HepG2 (cell line): ENCODE measurements around the gene EEFSEC. TPM values are rescaled to one million over a fixed set of nuclear protein-coding genes. Genes with fewer than 3 reads are reported as not detected.

ENCODE experiments used
- MTF2 ChIP-seq: sonication (generic); formaldehyde crosslinking; IDR thresholded peaks from 2 replicates; pipeline ENCODE4 v1.5.0; 2020; ENCODE audit warnings: missing genetic modification reagents, borderline replicate concordance
- NR2F1 ChIP-seq, 2 experiments: fragments of 450-650 bp in 1 of 2; formaldehyde crosslinking in 1 of 2; IDR thresholded peaks; 2 replicates each; pipeline versions ENCODE4 v1.5.0 to v1.6.1; 2016 to 2020; ENCODE audit warnings: mild to moderate bottlenecking in 1 of 2, missing compliant biosample characterization in 1 of 2, missing genetic modification reagents in 1 of 2, moderate library complexity in 1 of 2
- PCBP1 ChIP-seq: fragments of 200-400 bp; formaldehyde crosslinking; IDR thresholded peaks from 2 replicates; pipeline ENCODE4 v1.6.1; 2017; ENCODE audit warnings: mild to moderate bottlenecking, low read depth, low read length, borderline replicate concordance
- SMC3 ChIP-seq: IDR thresholded peaks from 2 replicates; pipeline ENCODE4 v1.6.1; 2011; ENCODE audit warnings: low read length, improper control_type of control experiment
- ZNF547 ChIP-seq: sonication (generic); formaldehyde crosslinking; IDR thresholded peaks from 2 replicates; pipeline ENCODE4 v1.5.1; 2020; ENCODE audit warnings: mild to moderate bottlenecking, missing genetic modification reagents
- ZSCAN9 ChIP-seq: IDR thresholded peaks from 2 replicates; pipeline ENCODE4 v1.6.1; 2016; ENCODE audit warnings: borderline replicate concordance
- polyA plus RNA-seq, 8 experiments: library from polyadenylated mRNA; depleted of rRNA in 3 of 8; stranded (reverse) in 7 of 8; unstranded in 1 of 8; fragments of >200 nt; fragmentation: Illumina TruSeq in 4 of 8; extraction: Trizol in 4 of 8; gene quantifications; 2 replicates each; pipeline versions ENCODE4 v1.2.1 to v1.2.3, GENCODE V29; 2011 to 2016; ENCODE audit warnings: low read depth in 4 of 8, missing spikeins in 1 of 8, mixed read lengths in 1 of 8; ENCODE audit not compliant: insufficient read depth in 1 of 8
- total RNA-seq, 5 experiments: library from RNA; depleted of rRNA; stranded (reverse); fragments of >200 nt; fragmentation: Illumina TruSeq; extraction: Trizol; gene quantifications; 2 replicates each; pipeline ENCODE4 v1.2.3, GENCODE V29; 2016; ENCODE audit warnings: low read depth in 1 of 5
- TF ChIP-seq, protein P1 (sequence below): sonication (generic); formaldehyde crosslinking; IDR thresholded peaks from 2 replicates; pipeline ENCODE4 v1.5.1; 2020; ENCODE audit warnings: missing genetic modification reagents, mild to moderate bottlenecking, borderline replicate concordance
- TF ChIP-seq, protein P2 (sequence below): IDR thresholded peaks from 2 replicates; pipeline ENCODE4 v1.6.1; 2016; ENCODE audit warnings: missing biosample characterization, missing genetic modification reagents, low read depth
- TF ChIP-seq, protein P3 (sequence below): IDR thresholded peaks from 2 replicates; pipeline ENCODE4 v1.6.1; 2012; ENCODE audit warnings: inconsistent platforms

EEFSEC gene
- total and polyA plus RNA-seq, 2 of the 13 experiments (the other 11 are each of a cell fraction or from before 2014, with no cell fraction given): 6.4 to 24.2 TPM

DNA sequence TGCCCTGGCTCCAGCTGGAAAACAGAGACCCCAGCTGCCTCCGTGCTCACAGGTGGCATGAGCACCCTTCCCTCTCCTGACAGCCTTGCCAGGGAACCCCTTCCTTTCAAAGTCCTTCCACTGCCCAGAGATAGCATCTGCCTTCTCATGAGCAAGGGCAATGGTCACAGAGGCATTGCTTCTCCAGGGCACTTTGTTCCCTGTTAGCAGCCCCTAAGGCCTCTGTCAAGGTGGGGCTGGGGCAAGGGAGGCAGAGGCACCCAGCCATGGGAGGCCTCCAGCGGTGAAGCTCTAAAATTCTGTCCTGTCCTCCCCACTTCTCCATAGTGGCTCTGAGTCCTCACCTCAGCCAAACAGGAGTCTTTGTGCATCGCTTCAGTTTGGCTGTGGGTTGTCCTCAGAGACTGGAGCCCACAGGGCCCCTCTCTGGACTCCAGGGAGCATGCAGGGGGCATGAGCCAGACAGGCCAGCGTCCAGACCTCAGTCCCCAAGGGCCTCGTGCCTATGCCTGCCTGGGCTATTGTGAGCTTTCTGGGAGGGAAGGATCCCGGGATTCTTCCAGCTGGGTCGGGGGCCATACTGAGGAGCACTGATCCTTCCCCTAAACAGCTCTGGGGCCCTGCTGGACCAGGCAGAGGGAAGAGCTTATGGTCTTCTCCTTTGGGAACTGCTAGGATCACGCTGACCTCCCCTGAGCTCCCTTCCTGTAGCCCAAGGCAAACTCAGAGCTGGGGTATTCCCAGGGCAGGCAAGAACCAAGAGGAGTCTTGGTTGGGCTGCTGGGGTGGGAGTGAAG lies 206.8 kb downstream of the EEFSEC start (continued):
- TF ChIP-seq ZNF547 (CRISPR knock-in tag) (0 out of 2 replicates have a peak, but pooled peaks have one; percentile 39), ZSCAN9 (CRISPR knock-in tag) (no peak), SMC3 (no peak), MTF2 (CRISPR knock-in tag) (no peak), PCBP1 (no peak), NR2F1 (CRISPR knock-in tag; IDR thresholded peaks at IDR 0.05) (no peak)
- TF ChIP-seq, protein P1, sequence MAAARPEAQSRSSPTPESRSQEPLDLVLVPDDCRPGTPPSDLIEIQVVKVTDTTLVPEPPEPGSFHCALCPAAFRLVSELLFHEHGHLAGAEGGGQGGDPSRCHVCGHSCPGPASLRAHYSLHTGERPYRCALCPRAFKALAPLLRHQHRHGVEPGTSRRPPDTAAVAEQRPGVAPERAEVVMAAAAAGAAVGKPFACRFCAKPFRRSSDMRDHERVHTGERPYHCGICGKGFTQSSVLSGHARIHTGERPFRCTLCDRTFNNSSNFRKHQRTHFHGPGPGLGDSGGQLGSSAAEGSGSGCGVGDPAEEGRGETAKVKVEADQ (CRISPR knock-in tag): peak; percentile 54; the same call in 1 of the 2 replicates
- TF ChIP-seq, protein P2, sequence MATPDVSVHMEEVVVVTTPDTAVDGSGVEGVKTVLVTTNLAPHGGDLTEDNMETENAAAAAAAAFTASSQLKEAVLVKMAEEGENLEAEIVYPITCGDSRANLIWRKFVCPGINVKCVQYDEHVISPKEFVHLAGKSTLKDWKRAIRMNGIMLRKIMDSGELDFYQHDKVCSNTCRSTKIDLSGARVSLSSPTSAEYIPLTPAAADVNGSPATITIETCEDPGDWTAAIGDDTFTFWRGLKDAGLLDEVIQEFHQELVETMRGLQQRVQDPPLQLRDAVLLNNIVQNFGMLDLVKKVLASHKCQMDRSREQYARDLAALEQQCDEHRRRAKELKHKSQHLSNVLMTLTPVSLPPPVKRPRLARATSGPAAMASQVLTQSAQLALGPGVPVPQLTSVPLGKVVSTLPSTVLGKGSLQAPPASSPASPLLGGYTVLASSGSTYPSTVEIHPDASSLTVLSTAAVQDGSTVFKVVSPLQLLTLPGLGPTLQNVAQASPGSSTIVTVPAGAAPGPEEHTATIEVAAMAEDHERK (CRISPR knock-in tag): no peak
- TF ChIP-seq, protein P3, sequence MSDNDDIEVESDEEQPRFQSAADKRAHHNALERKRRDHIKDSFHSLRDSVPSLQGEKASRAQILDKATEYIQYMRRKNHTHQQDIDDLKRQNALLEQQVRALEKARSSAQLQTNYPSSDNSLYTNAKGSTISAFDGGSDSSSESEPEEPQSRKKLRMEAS: peak; percentile 72
